GM18951 (cell line): Measurements from ENCODE around the gene JAM3.

Source experiments
- POLR2A ChIP-seq: IDR thresholded peaks from 4 replicates; pipeline ENCODE4 v1.6.1; 2011; ENCODE audit warnings: mild to moderate bottlenecking; ENCODE audit not compliant: insufficient read length, insufficient read depth; ENCODE audit errors: extremely low read depth
- in situ Hi-C: fragments of 300-500 bp; cut with MboI; formaldehyde crosslinking; loops from one replicate; pipeline ENCODE4 v1.12.0; 2022; ENCODE audit warnings: low sequenced_read_pairs, mixed read lengths, inconsistent platforms; ENCODE audit not compliant: unreplicated experiment

Gene JAM3

DNA sequence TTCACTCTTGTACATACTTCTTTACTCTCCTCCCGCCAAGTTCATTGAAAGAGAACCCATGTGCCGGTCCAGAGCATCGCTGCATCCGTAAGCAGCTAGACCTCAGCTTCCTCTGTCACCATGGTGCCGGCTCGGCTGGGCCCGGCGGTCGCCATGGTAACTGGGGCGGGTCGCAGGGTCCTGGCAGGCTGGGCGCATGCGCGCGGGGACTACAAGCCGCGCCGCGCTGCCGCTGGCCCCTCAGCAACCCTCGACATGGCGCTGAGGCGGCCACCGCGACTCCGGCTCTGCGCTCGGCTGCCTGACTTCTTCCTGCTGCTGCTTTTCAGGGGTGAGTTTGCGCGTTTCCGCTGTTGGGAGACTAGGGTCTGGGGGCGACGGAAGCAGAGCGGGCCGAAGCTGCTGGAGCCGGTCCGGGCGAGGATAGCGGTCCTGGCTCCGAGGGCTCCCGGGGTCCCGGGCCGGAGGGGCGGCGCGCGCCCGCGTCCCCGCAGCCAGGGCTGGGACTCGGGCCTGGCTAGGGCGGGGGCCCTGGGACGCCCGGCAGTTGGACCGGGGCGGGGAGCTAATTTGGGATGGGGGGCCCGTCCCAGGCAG, at the start of gene JAM3:
Gene JAM3, plus strand, starts transcription at position 244 of the 597 bp plus-strand sequence. Its CDS starts 12 bp downstream, at position 256.
- TF ChIP-seq POLR2A, result no peak

DNA sequence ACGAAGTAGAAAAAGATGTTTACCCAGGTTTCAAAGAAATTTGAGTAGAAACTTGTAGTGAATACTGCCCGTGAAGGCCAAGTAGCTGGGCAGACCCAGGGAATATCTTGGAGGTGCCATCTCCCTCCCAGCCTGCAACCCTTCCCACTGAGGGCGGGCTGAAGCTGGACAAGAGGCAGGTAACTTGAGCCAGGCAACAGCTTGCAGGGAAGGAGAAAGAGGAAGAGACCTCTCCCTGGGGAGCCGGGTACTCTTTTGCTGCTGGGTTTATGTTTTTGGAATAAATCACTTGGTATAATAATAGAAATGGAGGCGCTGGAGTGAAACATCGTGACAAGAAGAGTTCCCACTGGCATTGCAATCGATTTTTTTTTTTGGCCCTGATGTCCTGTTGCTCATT, 49.4 kb upstream of the JAM3 start:
- in situ Hi-C loops, result no loop called here

More for the DNA sequence above, at the start of gene JAM3:
- in situ Hi-C loops, result no loop called here

DNA sequence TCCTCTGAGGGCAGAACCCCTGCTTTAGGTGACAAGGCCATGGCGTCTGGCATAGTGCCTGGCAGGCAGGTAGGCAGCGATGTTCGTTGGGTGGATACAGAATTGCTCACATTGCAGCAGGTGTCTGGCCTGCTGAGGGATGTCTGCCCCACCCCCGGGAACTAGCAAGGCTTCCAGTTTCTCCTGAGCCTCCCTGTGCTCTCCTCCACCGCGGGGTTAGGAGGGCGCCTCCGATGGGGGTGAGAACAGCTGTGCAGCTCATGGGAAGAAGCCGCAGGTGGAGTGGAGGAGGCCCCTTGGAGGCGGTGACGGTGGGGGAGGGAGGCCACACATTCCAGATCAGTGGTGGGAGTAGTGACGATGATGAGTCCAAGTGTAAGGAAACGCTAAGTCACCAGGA, 48.3 kb upstream of the JAM3 start:
- TF ChIP-seq POLR2A, result no peak
- in situ Hi-C loops, result no loop called here

More for the DNA sequence above, 49.4 kb upstream of the JAM3 start:
- TF ChIP-seq POLR2A, result no peak

DNA sequence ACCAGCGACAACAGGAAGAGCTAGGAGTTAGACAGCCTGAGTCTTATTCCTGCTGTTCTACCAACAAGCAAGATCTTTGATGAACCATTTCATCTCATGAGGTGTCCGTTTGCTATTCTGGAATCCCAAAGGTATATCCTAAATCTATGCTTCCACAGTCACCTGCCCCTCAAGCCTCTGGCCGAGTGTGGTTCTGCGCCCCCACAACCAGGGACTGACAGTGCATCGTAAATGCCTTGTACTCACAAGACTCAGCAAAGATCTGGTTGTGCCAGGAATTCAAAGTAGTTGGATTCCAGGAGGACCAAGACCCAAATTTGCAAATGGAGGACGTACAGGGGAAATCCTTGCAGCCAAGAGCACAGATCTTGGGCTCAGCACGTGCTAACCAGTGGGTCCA, 47.5 kb upstream of the JAM3 start:
- in situ Hi-C loops, result no loop called here
- no peak for TF ChIP-seq POLR2A

DNA sequence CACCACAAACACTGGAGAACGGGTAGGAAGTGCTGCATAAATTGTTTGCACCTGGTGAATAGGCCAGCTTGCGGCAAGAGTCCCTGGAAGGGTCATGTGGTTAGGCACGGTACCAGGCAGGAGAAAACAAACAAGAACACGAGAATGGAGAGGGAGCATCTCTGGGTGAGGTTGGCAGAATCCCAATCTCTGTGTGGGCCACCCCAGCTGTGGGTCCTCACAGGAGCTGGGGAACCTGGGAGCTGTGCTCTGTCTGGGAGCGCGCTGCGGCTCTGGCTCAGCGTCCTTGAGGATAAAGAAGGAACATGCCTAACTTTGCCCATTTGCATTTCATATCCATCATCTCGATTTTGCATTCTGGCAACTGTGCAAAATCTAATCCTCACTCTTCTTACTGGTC, 46.1 kb upstream of the JAM3 start:
- in situ Hi-C loops, result no loop called here
- TF ChIP-seq POLR2A, result no peak

DNA sequence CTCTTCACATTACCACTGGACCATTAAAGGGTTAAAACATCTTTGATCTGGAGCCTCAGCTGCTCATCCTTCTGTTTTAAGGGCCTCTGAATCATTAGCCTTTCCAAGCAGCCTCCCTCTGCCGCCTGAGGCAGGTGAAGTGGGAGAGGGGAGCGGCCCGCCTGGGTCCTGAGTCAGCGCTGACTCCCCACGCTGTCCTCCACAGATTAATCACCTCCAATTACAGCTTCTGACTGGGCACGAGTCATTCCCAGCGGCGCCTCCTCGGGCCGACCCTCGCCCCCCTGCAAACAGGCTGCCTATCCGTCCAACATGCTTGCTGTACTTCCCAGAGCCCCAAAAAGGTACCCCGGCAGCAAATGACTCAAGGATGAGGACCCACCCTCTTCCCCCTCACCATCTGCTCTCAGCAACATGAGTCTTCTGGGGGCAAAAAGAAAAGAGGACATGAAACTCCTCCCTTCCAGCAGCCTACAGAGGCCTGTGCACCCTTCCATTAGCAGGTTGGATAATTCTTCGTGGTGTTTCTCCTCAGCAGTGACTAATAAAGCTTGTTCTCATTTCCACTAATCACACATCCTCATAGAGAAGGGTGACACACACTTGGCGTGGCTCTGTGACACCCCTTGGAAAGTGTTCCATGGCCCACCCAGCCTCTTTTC, 44.3 kb upstream of the JAM3 start:
- TF ChIP-seq POLR2A, result no peak
- in situ Hi-C loops, result no loop called here

DNA sequence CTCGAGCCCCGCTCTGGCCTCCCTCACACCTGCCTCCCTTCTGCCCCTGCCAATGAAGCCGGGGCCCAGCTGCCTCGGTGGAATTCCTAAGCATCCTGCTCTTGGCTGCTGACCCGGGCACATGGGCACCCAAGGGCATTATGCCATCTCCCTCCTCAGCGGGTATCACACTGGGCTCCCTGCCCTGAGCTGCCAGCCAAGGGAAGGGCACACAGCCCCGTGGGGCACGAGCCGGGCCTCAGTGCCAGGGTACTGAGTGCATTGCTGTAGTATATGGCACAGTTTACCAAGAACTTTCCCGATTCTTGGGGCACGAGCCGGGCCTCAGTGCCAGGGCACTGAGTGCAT, 43.8 kb upstream of the JAM3 start:
- in situ Hi-C loops, result no loop called here
- TF ChIP-seq POLR2A, result no peak

DNA sequence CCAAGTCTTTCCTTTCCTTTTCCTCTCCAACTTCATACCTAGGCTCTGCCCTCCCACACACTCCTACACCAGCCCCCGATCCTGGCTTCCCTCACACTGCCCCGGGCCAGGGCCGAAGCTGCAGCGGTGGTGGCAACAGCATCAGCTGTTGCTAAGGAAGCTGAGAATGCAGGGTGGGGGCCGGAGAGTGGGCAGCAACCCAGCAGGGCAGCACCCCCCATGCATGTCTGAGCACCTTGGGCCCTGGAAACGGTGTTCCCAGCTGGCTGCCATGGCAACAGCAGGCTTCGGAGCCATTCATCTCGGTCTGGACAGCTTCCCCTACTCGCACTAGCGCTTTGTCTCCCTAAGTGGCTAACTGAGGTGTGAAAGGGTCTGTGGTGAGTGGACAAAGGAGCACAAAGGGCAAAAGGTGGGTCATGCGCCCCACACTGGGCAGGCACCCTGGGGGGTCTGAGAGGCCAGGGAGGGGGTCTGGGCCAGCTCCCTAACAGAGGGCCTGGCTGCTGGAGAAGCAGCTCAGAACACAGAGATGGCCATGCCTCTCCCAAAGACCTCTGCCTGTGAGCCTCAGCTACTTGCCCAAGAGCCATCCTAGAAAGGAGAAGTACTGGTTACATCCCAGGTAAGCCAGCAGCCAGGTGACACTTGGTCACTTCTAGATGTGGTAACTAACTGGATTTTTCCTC, 42.1 kb upstream of the JAM3 start:
- no peak for TF ChIP-seq POLR2A
- in situ Hi-C loops, result no loop called here

DNA sequence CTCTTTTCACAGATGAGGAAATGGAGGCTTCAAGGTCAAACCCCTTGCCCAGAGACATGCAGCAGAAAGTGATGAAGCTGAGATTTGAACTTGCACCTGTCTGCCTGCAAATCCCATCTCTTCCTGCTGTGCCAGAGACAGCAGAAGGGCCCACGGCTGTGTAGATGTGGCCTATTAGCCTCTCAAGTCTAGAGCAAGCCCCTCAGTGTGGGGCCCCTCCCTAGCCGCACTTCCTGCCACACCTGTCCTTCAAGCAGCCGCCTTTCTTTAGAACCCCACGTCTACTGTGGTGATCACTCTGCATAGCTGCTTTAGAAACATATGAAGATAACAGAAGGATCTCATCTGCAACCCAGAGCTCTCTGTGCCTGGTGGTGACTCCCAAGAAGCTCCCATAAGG, 41.2 kb upstream of the JAM3 start:
- in situ Hi-C loops, result no loop called here

DNA sequence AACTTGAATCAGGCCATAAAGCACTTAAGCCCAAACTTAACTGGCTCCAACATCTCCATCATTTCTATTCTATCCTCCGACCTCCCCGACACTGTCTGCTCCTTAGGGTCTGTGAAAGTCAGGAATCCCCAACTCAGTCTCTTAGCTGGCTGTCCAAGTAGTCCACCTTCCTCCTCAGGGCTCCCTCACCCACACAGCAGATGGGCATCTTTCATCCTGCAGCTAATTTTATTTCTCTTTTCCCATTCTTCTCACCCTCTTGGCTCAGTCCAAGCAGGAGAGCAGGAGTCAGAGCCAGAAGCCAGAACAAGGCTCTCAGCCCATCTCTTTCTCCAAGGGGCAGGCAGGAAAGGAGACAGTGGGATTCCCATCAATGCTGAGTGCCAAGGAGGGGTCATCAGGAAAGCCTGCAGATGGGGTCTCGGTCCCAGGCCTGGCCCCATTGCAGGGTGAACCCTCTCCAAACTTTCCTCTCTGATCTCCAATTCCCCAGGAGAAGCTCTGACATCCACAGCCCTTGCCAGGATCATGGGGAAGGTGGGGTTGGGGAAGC, 40.4 kb upstream of the JAM3 start:
- TF ChIP-seq POLR2A, result no peak
- in situ Hi-C loops, result no loop called here

More for the DNA sequence above, 41.2 kb upstream of the JAM3 start:
- no peak for TF ChIP-seq POLR2A

DNA sequence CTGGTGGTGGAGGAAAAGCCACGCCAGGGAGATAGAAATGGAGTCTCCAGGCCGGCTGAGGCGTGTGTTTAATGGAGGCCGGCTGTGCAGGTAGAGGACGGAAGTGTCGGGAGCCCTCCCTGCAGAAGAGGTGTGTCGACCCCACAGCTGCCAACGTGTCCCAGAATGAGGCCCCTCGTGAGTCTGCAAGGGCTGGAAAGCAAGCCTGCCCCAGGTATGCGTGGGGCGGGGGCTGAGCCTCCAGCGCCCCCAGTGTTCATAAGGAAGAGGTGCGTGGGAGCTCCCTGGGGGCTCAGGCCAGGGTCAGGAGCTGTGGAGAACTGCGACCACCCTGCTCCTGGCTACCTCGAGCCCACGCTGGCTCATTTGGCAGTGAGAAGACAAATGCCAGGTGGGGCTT, 38.0 kb upstream of the JAM3 start:
- TF ChIP-seq POLR2A, result no peak
- in situ Hi-C loops, result no loop called here

DNA sequence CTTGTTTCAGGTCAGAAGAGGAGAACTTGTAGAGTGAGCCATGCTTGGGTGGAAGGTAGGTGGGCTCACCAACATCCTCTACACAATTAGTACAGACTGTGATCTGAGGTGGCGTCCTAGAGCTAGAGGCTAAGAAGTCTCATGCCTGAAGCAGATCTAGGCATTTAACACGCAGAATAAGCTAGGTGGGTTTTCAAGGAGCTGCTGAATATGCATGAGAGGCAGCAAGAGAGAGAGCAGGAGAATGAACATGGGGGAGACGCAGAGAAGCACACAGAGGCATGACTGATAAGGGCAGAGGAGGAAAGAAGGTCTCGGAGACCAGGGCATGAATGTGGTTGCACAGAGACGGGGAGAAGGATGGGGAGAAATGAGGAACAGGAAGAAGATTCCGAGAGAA, 36.8 kb upstream of the JAM3 start:
- no peak for TF ChIP-seq POLR2A
- in situ Hi-C loops, result no loop called here

DNA sequence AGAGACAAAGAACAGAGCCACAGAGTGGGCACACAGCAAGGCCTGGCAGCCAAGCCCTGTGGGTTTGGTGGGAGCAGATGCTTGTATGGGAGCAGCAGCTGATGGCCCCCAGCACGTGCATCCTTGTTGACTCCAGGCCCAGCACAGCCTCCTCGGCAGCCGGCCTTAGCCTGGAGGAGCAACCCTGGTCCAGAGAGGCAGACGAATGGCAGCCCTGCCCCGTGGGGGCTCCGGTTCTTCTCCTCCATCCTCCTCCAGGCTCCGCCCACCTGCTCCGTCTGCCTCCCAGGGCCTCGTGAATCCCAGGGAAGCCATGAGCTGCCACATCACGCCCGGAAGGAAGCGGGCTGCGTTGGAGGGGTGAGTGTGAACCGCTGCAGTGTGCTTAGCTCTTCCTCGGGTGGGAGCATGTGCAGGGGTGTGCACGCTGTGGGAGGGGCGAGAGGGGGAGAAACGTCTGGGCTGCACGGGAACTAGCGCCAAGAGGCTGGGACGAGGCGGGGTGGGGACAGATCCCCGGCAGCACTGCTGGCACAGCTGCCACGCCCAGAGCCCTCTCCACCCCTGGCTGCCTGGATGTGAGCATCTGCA, 36.3 kb upstream of the JAM3 start:
- in situ Hi-C loops, result no loop called here
- no peak for TF ChIP-seq POLR2A
